ENCODE measurements around the gene PLPP6.

- TF ChIP-seq CTCF (IDR thresholded peaks at IDR 0.05 in 4 of 5, conservative IDR thresholded peaks at IDR 0.05 in 1 of 5) (no peak), POLR2A (IDR thresholded peaks at IDR 0.05) (no peak)
Observed at GRCh38 chr9:4654538-4654937, 7.6 kb upstream of the PLPP6 start.

All from gastrocnemius medialis (tissue), 4 donors.